ENCODE measurements around the gene SESN1.

SESN1 gene

DNA sequence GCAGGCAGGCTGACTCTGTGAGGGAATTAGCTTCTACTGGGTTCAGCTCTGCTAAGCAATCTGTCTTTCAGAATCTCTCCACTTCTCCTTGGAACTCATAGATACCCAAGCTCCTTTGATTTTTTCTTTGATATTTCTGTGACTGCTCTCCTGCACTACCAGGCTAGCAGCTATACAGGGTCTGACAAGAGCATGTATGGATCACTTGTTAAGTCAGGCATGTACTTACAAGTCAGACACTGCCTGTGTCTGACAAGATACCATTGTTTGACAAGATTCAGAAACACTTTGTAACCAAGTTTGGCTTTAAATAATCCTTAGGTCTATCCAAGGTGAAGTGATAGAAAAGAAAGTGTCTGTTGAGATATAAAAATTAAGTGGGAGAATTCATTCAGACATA lies 79.5 kb downstream of the SESN1 start:
- no peaks in the 10 kb centered on the region for H3K9me3 ChIP-seq (ENCODE audit: control extremely low read depth in 1 of 5, control insufficient read depth in 4 of 5, insufficient read depth in 2 of 5, low read depth in 1 of 5, low read length in 4 of 5)

DNA sequence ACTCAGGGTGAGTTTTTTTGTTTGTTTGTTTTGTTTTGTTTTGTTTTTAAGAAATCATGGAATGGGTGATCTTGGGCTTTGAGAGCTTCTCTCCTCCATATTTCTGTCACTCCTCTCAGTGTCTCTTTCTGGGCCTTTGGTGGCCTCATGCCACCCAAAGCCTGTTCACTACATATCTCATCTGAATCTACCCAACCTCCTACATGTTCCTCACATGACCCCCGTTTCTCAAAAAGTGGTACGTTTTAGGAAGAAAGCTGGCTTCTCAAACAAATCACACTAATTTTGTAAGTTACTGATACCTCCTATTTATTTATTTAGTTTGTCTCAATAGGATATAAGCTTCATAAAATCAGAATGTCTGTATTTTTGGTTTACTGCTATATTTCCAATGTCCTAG lies 80.0 kb downstream of the SESN1 start:
- Histone ChIP-seq H3K4me1 (ENCODE audit: control extremely low read depth in 1 of 4, control insufficient read depth in 4 of 4, insufficient read depth in 4 of 4, low read length in 3 of 4) (peaks cover 23 to 65% (median 44%) of the 10 kb centered on the region in 4 experiments), H3K36me3 (ENCODE audit: control insufficient read depth in 4 of 4, insufficient read depth in 4 of 4, low read length in 3 of 4) (no peaks in the 10 kb centered on the region), H3K27ac (ENCODE audit: insufficient read depth in 1 of 2, low read depth in 1 of 2, low read length in 2 of 2, poor library complexity in 1 of 2, severe bottlenecking in 2 of 2) (peak overlapping the region; percentile 20 to 63), H3K4me3 (ENCODE audit: control insufficient read depth in 1 of 7, extremely low read depth in 1 of 7, insufficient read depth in 4 of 7, low read depth in 2 of 7, low read length in 6 of 7) (no peak overlapping the region), H3K9me3 (ENCODE audit: control extremely low read depth in 1 of 5, control insufficient read depth in 4 of 5, insufficient read depth in 2 of 5, low read depth in 1 of 5, low read length in 4 of 5) (no peaks in the 10 kb centered on the region), H3K27me3 (replicated peaks in 2 of 5; ENCODE audit: control insufficient read depth in 4 of 5, insufficient read depth in 5 of 5, low read length in 4 of 5) (no peaks in the 10 kb centered on the region)
- POLR2A ChIA-PET, result interaction anchor here (0.6 kb wide), 1 partner anchor 100 kb away, joined by 3 read pairs; no protein-coding TSS in a partner anchor
- no peak for DNase-seq
- CTCF ChIA-PET, result interaction anchor here (0.6 to 1.5 kb wide), 3 partner anchors 27 to 97 kb away, joined by 3 to 4 read pairs (median 3); no protein-coding TSS in a partner anchor
- no CpG with 5 or more reads among the region's 2 CpGs for WGBS (ENCODE audit: insufficient coverage)

More for the DNA sequence above, 79.5 kb downstream of the SESN1 start:
- ChIA-PET CTCF (interaction anchor here (0.6 to 1.5 kb wide), 3 partner anchors 27 to 97 kb away, joined by 3 to 4 read pairs (median 3); no protein-coding TSS in a partner anchor), POLR2A (interaction anchor here (0.6 kb wide), 1 partner anchor 101 kb away, joined by 3 read pairs; no protein-coding TSS in a partner anchor)
- no peaks in the 10 kb centered on the region for H3K36me3 ChIP-seq (ENCODE audit: control insufficient read depth in 4 of 4, insufficient read depth in 4 of 4, low read length in 3 of 4)
- H3K27me3 ChIP-seq (replicated peaks in 2 of 5; ENCODE audit: control insufficient read depth in 4 of 5, insufficient read depth in 5 of 5, low read length in 4 of 5), result no peaks in the 10 kb centered on the region
- peaks cover 25 to 65% (median 40%) of the 10 kb centered on the region in 4 experiments for H3K4me1 ChIP-seq (ENCODE audit: control extremely low read depth in 1 of 4, control insufficient read depth in 4 of 4, insufficient read depth in 4 of 4, low read length in 3 of 4)
- H3K4me3 ChIP-seq (ENCODE audit: control insufficient read depth in 1 of 7, extremely low read depth in 1 of 7, insufficient read depth in 4 of 7, low read depth in 2 of 7, low read length in 6 of 7), result peak overlapping the region in 1 of 7 experiments; percentile 7
- peak overlapping the region; percentile 20 to 63 for H3K27ac ChIP-seq (ENCODE audit: insufficient read depth in 1 of 2, low read depth in 1 of 2, low read length in 2 of 2, poor library complexity in 1 of 2, severe bottlenecking in 2 of 2)
- DNase-seq, result no peak

GRCh38 chr6:109013656-109014305 lies 80.9 kb downstream of the SESN1 start:
- no peaks in the 10 kb centered on the region for H3K27me3 ChIP-seq (replicated peaks in 2 of 5; ENCODE audit: control insufficient read depth in 4 of 5, insufficient read depth in 5 of 5, low read length in 4 of 5)
- no peaks in the 10 kb centered on the region for H3K9me3 ChIP-seq (ENCODE audit: control extremely low read depth in 1 of 5, control insufficient read depth in 4 of 5, insufficient read depth in 2 of 5, low read depth in 1 of 5, low read length in 4 of 5)
- H3K36me3 ChIP-seq (ENCODE audit: control insufficient read depth in 4 of 4, insufficient read depth in 4 of 4, low read length in 3 of 4), result no peaks in the 10 kb centered on the region
- peak overlapping the region in 1 of 7 experiments; percentile 35 for H3K4me3 ChIP-seq (ENCODE audit: control insufficient read depth in 1 of 7, extremely low read depth in 1 of 7, insufficient read depth in 4 of 7, low read depth in 2 of 7, low read length in 6 of 7)
- peak overlapping the region; percentile 27 to 63 for H3K27ac ChIP-seq (ENCODE audit: insufficient read depth in 1 of 2, low read depth in 1 of 2, low read length in 2 of 2, poor library complexity in 1 of 2, severe bottlenecking in 2 of 2)
- H3K4me1 ChIP-seq (ENCODE audit: control extremely low read depth in 1 of 4, control insufficient read depth in 4 of 4, insufficient read depth in 4 of 4, low read length in 3 of 4), result peaks cover 23 to 59% (median 43%) of the 10 kb centered on the region in 4 experiments
- peak in 2 of 3 donors; percentile 63 to 71 for DNase-seq
- ChIA-PET POLR2A (interaction anchor here (0.6 kb wide), 1 partner anchor 12 kb away, joined by 3 read pairs; no protein-coding TSS in a partner anchor), CTCF (interaction anchor here (0.6 to 1.5 kb wide), 3 partner anchors 17 to 26 kb away, joined by 3 to 5 read pairs (median 4); no protein-coding TSS in a partner anchor)
- 0% methylated on average over 1 of the region's 2 CpGs for WGBS (ENCODE audit: insufficient coverage)

DNA sequence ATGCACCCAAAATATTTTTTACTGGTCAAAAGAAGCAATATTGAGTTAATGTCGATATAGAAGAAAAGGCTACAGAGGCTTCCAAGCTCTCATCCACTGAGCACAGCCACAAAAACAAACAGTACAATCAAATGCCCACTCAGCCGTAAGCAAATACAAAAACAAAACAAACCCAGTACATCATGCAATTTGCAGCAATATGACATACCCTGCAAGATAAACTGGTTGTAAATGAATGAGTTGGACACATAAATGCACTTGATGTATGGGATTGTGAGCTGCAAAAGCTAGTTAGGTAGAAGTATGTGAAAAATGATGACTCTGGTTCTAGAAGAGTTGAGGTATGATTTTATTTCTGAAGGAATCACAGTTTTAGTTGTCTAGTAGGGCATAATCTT lies 83.9 kb downstream of the SESN1 start:
- DNase-seq, result no peak
- peak overlapping the region; percentile 77 to 94 for H3K27ac ChIP-seq (ENCODE audit: insufficient read depth in 1 of 2, low read depth in 1 of 2, low read length in 2 of 2, poor library complexity in 1 of 2, severe bottlenecking in 2 of 2)
- no peaks in the 10 kb centered on the region for H3K36me3 ChIP-seq (ENCODE audit: control insufficient read depth in 4 of 4, insufficient read depth in 4 of 4, low read length in 3 of 4)
- peak overlapping the region in 2 of 7 experiments; percentile 98 to 99 for H3K4me3 ChIP-seq (ENCODE audit: control insufficient read depth in 1 of 7, extremely low read depth in 1 of 7, insufficient read depth in 4 of 7, low read depth in 2 of 7, low read length in 6 of 7)
- H3K27me3 ChIP-seq (replicated peaks in 2 of 5; ENCODE audit: control insufficient read depth in 4 of 5, insufficient read depth in 5 of 5, low read length in 4 of 5), result no peaks in the 10 kb centered on the region
- ChIA-PET POLR2A (no interaction called here), CTCF (interaction anchor here (0.6 to 1.5 kb wide), 4 partner anchors 22 to 548 kb away, joined by 3 to 4 read pairs (median 4); no protein-coding TSS in a partner anchor)
- H3K4me1 ChIP-seq (ENCODE audit: control extremely low read depth in 1 of 4, control insufficient read depth in 4 of 4, insufficient read depth in 4 of 4, low read length in 3 of 4), result peaks cover 27 to 68% (median 45%) of the 10 kb centered on the region in 4 experiments
- H3K9me3 ChIP-seq (ENCODE audit: control extremely low read depth in 1 of 5, control insufficient read depth in 4 of 5, insufficient read depth in 2 of 5, low read depth in 1 of 5, low read length in 4 of 5), result no peaks in the 10 kb centered on the region
- no CpG with 5 or more reads among the region's 2 CpGs for WGBS (ENCODE audit: insufficient coverage)

DNA sequence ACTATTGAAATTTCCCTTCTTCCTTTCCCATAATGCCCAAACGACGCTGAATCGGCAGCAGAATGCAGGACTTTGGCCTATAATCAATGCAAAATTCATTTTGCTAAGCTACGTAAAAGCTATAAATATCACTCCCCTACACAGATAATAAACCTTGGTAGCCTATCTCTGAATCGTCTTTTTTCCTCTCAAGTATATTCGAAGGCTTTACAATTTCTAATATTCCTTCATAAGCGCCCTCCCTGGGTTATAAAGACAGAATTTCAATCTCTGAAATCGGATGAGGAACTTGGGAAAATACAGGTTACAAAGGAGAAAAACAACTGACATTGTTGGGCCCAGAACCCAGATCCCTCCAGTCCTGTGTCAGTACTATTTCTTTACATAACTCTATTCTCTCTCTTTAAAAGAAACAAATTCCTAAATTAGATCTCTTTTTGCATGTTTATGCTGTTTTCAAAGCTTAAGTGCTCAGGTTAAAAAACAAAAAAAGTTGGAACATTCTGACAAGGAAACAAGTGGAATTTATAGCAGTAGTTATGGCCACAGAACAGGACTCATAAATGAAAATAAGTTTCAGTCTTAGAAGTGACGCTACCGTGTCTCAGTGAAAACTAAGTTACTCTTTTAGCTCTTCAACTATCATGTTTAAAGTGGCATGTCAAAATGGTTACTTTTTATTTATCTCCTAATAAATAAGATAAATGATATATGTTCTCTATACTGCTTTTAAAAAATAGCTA lies 84.5 kb downstream of the SESN1 start:
- Histone ChIP-seq H3K27me3 (replicated peaks in 2 of 5; ENCODE audit: control insufficient read depth in 4 of 5, insufficient read depth in 5 of 5, low read length in 4 of 5) (no peaks in the 10 kb centered on the region), H3K9me3 (ENCODE audit: control extremely low read depth in 1 of 5, control insufficient read depth in 4 of 5, insufficient read depth in 2 of 5, low read depth in 1 of 5, low read length in 4 of 5) (no peaks in the 10 kb centered on the region), H3K4me1 (ENCODE audit: control extremely low read depth in 1 of 4, control insufficient read depth in 4 of 4, insufficient read depth in 4 of 4, low read length in 3 of 4) (peaks cover 24 to 63% (median 42%) of the 10 kb centered on the region in 4 experiments), H3K27ac (ENCODE audit: insufficient read depth in 1 of 2, low read depth in 1 of 2, low read length in 2 of 2, poor library complexity in 1 of 2, severe bottlenecking in 2 of 2) (peak overlapping the region; percentile 77 to 94), H3K36me3 (ENCODE audit: control insufficient read depth in 4 of 4, insufficient read depth in 4 of 4, low read length in 3 of 4) (no peaks in the 10 kb centered on the region), H3K4me3 (ENCODE audit: control insufficient read depth in 1 of 7, extremely low read depth in 1 of 7, insufficient read depth in 4 of 7, low read depth in 2 of 7, low read length in 6 of 7) (peak overlapping the region; percentile 78 to 99 (median 95))
- ChIA-PET CTCF (interaction anchor here (1.2 to 1.5 kb wide), 4 partner anchors 22 to 432 kb away, joined by 3 to 4 read pairs (median 3); no protein-coding TSS in a partner anchor), POLR2A (interaction anchor here (0.9 kb wide), 1 partner anchor 9 kb away, joined by 3 read pairs; no protein-coding TSS in a partner anchor)
- no peak for DNase-seq
- 0% methylated on average over 5 of the region's 10 CpGs for WGBS (ENCODE audit: insufficient coverage)

DNA sequence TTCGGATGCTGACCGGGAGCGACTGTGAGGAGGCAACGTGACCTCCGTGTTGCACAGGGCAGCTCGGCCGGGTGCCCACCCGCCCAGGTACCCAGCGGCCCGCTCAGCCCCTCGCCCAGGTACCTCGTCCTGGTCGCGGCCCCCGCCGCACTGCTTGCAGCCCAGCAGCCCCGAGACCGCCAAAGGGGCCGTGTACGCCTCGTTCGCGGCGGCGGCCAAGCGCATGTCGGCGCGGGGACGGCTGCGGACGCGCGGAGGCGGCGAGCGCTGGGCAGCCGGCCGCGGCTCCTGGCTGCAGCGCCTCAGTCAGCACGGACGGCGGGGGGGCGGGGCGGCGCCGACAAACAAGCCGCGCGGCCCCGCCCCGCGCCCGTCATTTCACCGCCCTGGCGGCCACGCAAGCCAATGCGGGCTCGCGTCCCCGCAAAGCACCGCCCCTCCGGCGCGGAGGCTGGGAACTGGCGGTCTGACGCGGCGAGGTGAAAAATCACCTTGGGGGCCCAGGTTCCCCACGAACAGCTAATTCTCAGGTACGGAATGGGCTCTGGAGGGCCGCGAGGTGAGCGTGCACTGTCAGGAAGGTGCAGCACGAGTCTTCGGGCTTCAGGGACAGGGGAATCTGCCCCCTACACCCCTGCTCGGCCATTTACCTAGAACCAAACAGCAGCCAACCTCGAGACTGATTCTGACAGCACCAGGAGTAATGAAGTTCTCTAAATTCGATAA lies 85.2 kb downstream of the SESN1 start:
- Histone ChIP-seq H3K27me3 (replicated peaks in 2 of 5; ENCODE audit: control insufficient read depth in 4 of 5, insufficient read depth in 5 of 5, low read length in 4 of 5) (no peaks in the 10 kb centered on the region), H3K9me3 (ENCODE audit: control extremely low read depth in 1 of 5, control insufficient read depth in 4 of 5, insufficient read depth in 2 of 5, low read depth in 1 of 5, low read length in 4 of 5) (no peaks in the 10 kb centered on the region), H3K27ac (ENCODE audit: insufficient read depth in 1 of 2, low read depth in 1 of 2, low read length in 2 of 2, poor library complexity in 1 of 2, severe bottlenecking in 2 of 2) (peak overlapping the region; percentile 77 to 94), H3K4me1 (ENCODE audit: control extremely low read depth in 1 of 4, control insufficient read depth in 4 of 4, insufficient read depth in 4 of 4, low read length in 3 of 4) (peaks cover 22 to 55% (median 36%) of the 10 kb centered on the region in 4 experiments), H3K36me3 (ENCODE audit: control insufficient read depth in 4 of 4, insufficient read depth in 4 of 4, low read length in 3 of 4) (no peaks in the 10 kb centered on the region), H3K4me3 (ENCODE audit: control insufficient read depth in 1 of 7, extremely low read depth in 1 of 7, insufficient read depth in 4 of 7, low read depth in 2 of 7, low read length in 6 of 7) (peak overlapping the region; percentile 78 to 99 (median 95))
- peak; percentile 86 to 93 (median 92) for DNase-seq
- ChIA-PET CTCF (interaction anchor here (1.3 to 1.9 kb wide), 6 partner anchors 41 to 433 kb away, joined by 3 to 4 read pairs (median 3); no protein-coding TSS in a partner anchor), POLR2A (interaction anchor here (0.9 kb wide), 1 partner anchor 10 kb away, joined by 3 read pairs; no protein-coding TSS in a partner anchor)
- under 1% methylated on average over 76 of the region's 80 CpGs for WGBS (ENCODE audit: insufficient coverage)
